MM.1S (cell line): Measurements from ENCODE around the gene HS6ST3.

Experiments used
- DNase-seq: peaks from one replicate; pipeline ENCODE4 v3.0.0-alpha.2; 2015
- H2AFZ ChIP-seq: fragments of 300-600 bp; sonication (generic); 2 replicates; pipeline ENCODE4 v1.6.0; 2016; ENCODE audit warnings: antibody characterized with exemption, low read length
- H3F3A ChIP-seq: fragments of 300-600 bp; sonication (generic); 2 replicates; pipeline ENCODE4 v1.6.1; 2016; ENCODE audit warnings: mild to moderate bottlenecking, antibody characterized with exemption, low read length, moderate library complexity, mixed read lengths; ENCODE audit not compliant: insufficient read depth
- H3K27ac ChIP-seq: fragments of 300-600 bp; sonication (generic); 2 replicates; pipeline ENCODE4 v1.5.1; 2016; ENCODE audit warnings: mild to moderate bottlenecking, low read length
- H3K27me3 ChIP-seq: fragments of 300-600 bp; sonication (generic); replicated peaks from 2 replicates; pipeline ENCODE4 v1.6.0; 2016; ENCODE audit warnings: low read length; ENCODE audit not compliant: insufficient read depth
- H3K36me3 ChIP-seq: fragments of 300-600 bp; sonication (generic); replicated peaks from 2 replicates; pipeline ENCODE4 v1.6.1; 2016; ENCODE audit warnings: mild to moderate bottlenecking, low read length, mixed read lengths; ENCODE audit not compliant: insufficient read depth
- H3K4me1 ChIP-seq: fragments of 300-600 bp; sonication (generic); 2 replicates; pipeline ENCODE4 v1.6.1; 2016; ENCODE audit warnings: low read length, mixed read lengths
- H3K4me2 ChIP-seq: fragments of 300-600 bp; sonication (generic); 2 replicates; pipeline ENCODE4 v1.6.0; 2016; ENCODE audit warnings: low read depth, low read length
- H3K4me3 ChIP-seq: fragments of 300-600 bp; sonication (generic); 2 replicates; pipeline ENCODE4 v1.5.1; 2016; ENCODE audit warnings: low read length, mixed read lengths
- H3K79me2 ChIP-seq: fragments of 300-600 bp; sonication (generic); 2 replicates; pipeline ENCODE4 v1.6.1; 2016; ENCODE audit warnings: mixed run types, low read length, mixed read lengths
- H3K9ac ChIP-seq: fragments of 300-600 bp; sonication (generic); 2 replicates; pipeline ENCODE4 v1.6.1; 2016; ENCODE audit warnings: low read length, mixed read lengths
- H3K9me2 ChIP-seq: fragments of 300-600 bp; sonication (generic); replicated peaks from 2 replicates; pipeline ENCODE4 v1.6.1; 2016; ENCODE audit warnings: mild to moderate bottlenecking, low read length, mixed read lengths; ENCODE audit not compliant: insufficient read depth
- H3K9me3 ChIP-seq: fragments of 300-600 bp; sonication (generic); replicated peaks from 2 replicates; pipeline ENCODE4 v1.6.1; 2016; ENCODE audit warnings: mild to moderate bottlenecking, low read length, mixed read lengths; ENCODE audit not compliant: insufficient read depth
- H4K20me1 ChIP-seq: fragments of 300-600 bp; sonication (generic); 2 replicates; pipeline ENCODE4 v1.6.1; 2016; ENCODE audit warnings: mild to moderate bottlenecking, low read length, moderate library complexity, mixed read lengths; ENCODE audit not compliant: insufficient read depth
- CTCF ChIP-seq: fragments of 300-600 bp; sonication (generic); IDR thresholded peaks from 2 replicates; pipeline ENCODE4 v1.5.1; 2016; ENCODE audit warnings: antibody characterized with exemption, low read length, mixed read lengths
- EZH2 ChIP-seq: fragments of 300-600 bp; sonication (generic); optimal IDR thresholded peaks from 2 replicates; pipeline ENCODE3; 2017; ENCODE audit warnings: low read depth, mild to moderate bottlenecking, antibody characterized with exemption, low read length, mixed read lengths
- EZH2phosphoT487 ChIP-seq: fragments of 300-600 bp; sonication (generic); IDR thresholded peaks from 2 replicates; pipeline ENCODE4 v1.6.1; 2018; ENCODE audit warnings: antibody characterized with exemption, low read length

HS6ST3 gene

GRCh38 chr13:96743296-96744089, 653.6 kb downstream of the HS6ST3 start:
- Histone ChIP-seq H4K20me1 (no peaks in the 10 kb centered on the region), H3K4me3 (no peak overlapping the region), H3K79me2 (no peaks in the 10 kb centered on the region), H3F3A (no peaks in the 10 kb centered on the region), H3K4me2 (no peak overlapping the region), H3K27ac (no peak overlapping the region), H3K4me1 (no peaks in the 10 kb centered on the region), H3K9ac (no peak overlapping the region), H2AFZ (no peak overlapping the region), H3K9me3 (no peaks in the 10 kb centered on the region), H3K36me3 (no peaks in the 10 kb centered on the region), H3K9me2 (no peaks in the 10 kb centered on the region), H3K27me3 (no peaks in the 10 kb centered on the region)
- TF ChIP-seq EZH2 (no peak), CTCF (no peak), EZH2phosphoT487 (no peak)
- no peak for DNase-seq

GRCh38 chr13:96744367-96745331, 654.7 kb downstream of the HS6ST3 start:
- Histone ChIP-seq H3F3A (no peaks in the 10 kb centered on the region), H3K4me2 (no peak overlapping the region), H2AFZ (no peak overlapping the region), H3K9ac (no peak overlapping the region), H3K9me2 (no peaks in the 10 kb centered on the region), H3K79me2 (no peaks in the 10 kb centered on the region), H3K27me3 (no peaks in the 10 kb centered on the region), H4K20me1 (no peaks in the 10 kb centered on the region), H3K27ac (no peak overlapping the region), H3K36me3 (no peaks in the 10 kb centered on the region), H3K4me1 (no peaks in the 10 kb centered on the region), H3K9me3 (no peaks in the 10 kb centered on the region), H3K4me3 (no peak overlapping the region)
- no peak for TF ChIP-seq CTCF
- TF ChIP-seq EZH2phosphoT487, result no peak
- no peak for TF ChIP-seq EZH2
- DNase-seq, result no peak

- Histone ChIP-seq H3K36me3 (no peaks in the 10 kb centered on the region), H3K9ac (no peak overlapping the region), H3F3A (no peaks in the 10 kb centered on the region), H3K4me2 (no peak overlapping the region), H3K27me3 (no peaks in the 10 kb centered on the region), H3K4me1 (no peaks in the 10 kb centered on the region), H2AFZ (no peak overlapping the region), H3K79me2 (no peaks in the 10 kb centered on the region), H4K20me1 (no peaks in the 10 kb centered on the region), H3K4me3 (no peak overlapping the region), H3K9me3 (no peaks in the 10 kb centered on the region), H3K9me2 (no peaks in the 10 kb centered on the region), H3K27ac (no peak overlapping the region)
- TF ChIP-seq CTCF (no peak), EZH2phosphoT487 (no peak), EZH2 (no peak)
- no peak for DNase-seq
Observed at GRCh38 chr13:96746886-96747285, 657.0 kb downstream of the HS6ST3 start.
